Activated CD8-positive, alpha-beta T cell treated with anti-CD3 and anti-CD28 coated beads for 36 hours (primary cell): ENCODE data around the gene KRT25. TPM values are rescaled to one million over a fixed set of nuclear protein-coding genes. Genes with fewer than 3 reads are reported as not detected.

ENCODE experiments used
- ATAC-seq: fragments of 200-7000 bp; cut with Tn5 transposase; one replicate; pipeline ENCODE4 v1.10.0; 2021; ENCODE audit warnings: mild to moderate bottlenecking, moderate library complexity
- CTCF ChIA-PET: fragments of 350-600 bp; sonication (Branson Sonifier 250); formaldehyde crosslinking; loops from one replicate; lab custom pipeline; 2021; ENCODE audit warnings: antibody characterized with exemption; lab: Charles Lee
- POLR2A ChIA-PET: fragments of 350-600 bp; sonication (Branson Sonifier 250); formaldehyde crosslinking; loops from one replicate; lab custom pipeline; 2021; ENCODE audit warnings: antibody characterized with exemption; lab: Charles Lee
- DNase-seq: peaks from one replicate; pipeline ENCODE4 v3.0.0-alpha.2; 2020
- H3K27ac Mint-ChIP-seq: one replicate; pipeline ENCODE4 v1.8.0; 2021; ENCODE audit warnings: mild to moderate bottlenecking, mixed read lengths
- H3K27me3 Mint-ChIP-seq: one replicate; pipeline ENCODE4 v1.8.0; 2021; ENCODE audit warnings: mixed read lengths
- H3K36me3 Mint-ChIP-seq: one replicate; pipeline ENCODE4 v1.8.0; 2021; ENCODE audit warnings: low read depth, mixed read lengths
- H3K4me1 Mint-ChIP-seq: one replicate; pipeline ENCODE4 v1.8.0; 2021; ENCODE audit warnings: low read depth, mixed read lengths
- H3K4me3 Mint-ChIP-seq: one replicate; pipeline ENCODE4 v1.8.0; 2021; ENCODE audit warnings: mild to moderate bottlenecking, moderate library complexity, mixed read lengths
- H3K9me3 Mint-ChIP-seq: one replicate; pipeline ENCODE4 v1.8.0; 2021; ENCODE audit warnings: mixed read lengths
- CTCF ChIP-seq: fragments of 200-600 bp; IDR thresholded peaks from one replicate; pipeline ENCODE4 v1.8.0; 2022; ENCODE audit warnings: antibody characterized with exemption, mild to moderate bottlenecking
- intact Hi-C: fragments of 100-400 bp; cut with micrococcal nuclease; formaldehyde crosslinking; loops from one replicate; pipeline ENCODE4 v1.10.0; 2022
- total RNA-seq, 2 experiments: library from RNA; stranded (reverse); gene quantifications; one replicate each; pipeline ENCODE4 v1.2.3, GENCODE V29; 2021

Gene KRT25
- total RNA-seq, 2 experiments from 2014 or later, result not detected

GRCh38 chr17:40796846-40797245 is 41.7 kb upstream of the KRT25 start:
- Mint-ChIP-seq H3K27me3 (peaks cover 21% of the 10 kb centered on the region), H3K36me3 (no peaks in the 10 kb centered on the region), H3K27ac (no peak overlapping the region), H3K9me3 (no peaks in the 10 kb centered on the region), H3K4me1 (no peaks in the 10 kb centered on the region), H3K4me3 (no peak overlapping the region)
- DNase-seq, result no peak
- ChIA-PET POLR2A (no interaction called here), CTCF (interaction anchor here (1.4 kb wide), 1 partner anchor 852 kb away, joined by 3 read pairs; no protein-coding TSS in a partner anchor)
- TF ChIP-seq CTCF, result no peak
- ATAC-seq, result no peak
- intact Hi-C loops, result no loop called here

- no peaks in the 10 kb centered on the region for H3K36me3 Mint-ChIP-seq
- no peak for TF ChIP-seq CTCF
- H3K27ac Mint-ChIP-seq, result no peak overlapping the region
- intact Hi-C loops, result no loop called here
- POLR2A ChIA-PET, result no interaction called here
- H3K9me3 Mint-ChIP-seq, result no peaks in the 10 kb centered on the region
- H3K27me3 Mint-ChIP-seq, result peaks cover 21% of the 10 kb centered on the region
- DNase-seq, result no peak
- no peak for ATAC-seq
- CTCF ChIA-PET, result interaction anchor here (1.0 kb wide), 1 partner anchor 9 kb away, joined by 3 read pairs; no protein-coding TSS in a partner anchor
- H3K4me3 Mint-ChIP-seq, result no peak overlapping the region
- H3K4me1 Mint-ChIP-seq, result no peaks in the 10 kb centered on the region
Measured at GRCh38 chr17:40795019-40795667, 40.0 kb upstream of the KRT25 start.

GRCh38 chr17:40794466-40794865 is 39.3 kb upstream of the KRT25 start:
- DNase-seq, result no peak
- CTCF ChIA-PET, result no interaction called here
- H3K36me3 Mint-ChIP-seq, result no peaks in the 10 kb centered on the region
- no peaks in the 10 kb centered on the region for H3K9me3 Mint-ChIP-seq
- no peak overlapping the region for H3K27ac Mint-ChIP-seq
- no peak overlapping the region for H3K4me3 Mint-ChIP-seq
- H3K4me1 Mint-ChIP-seq, result no peaks in the 10 kb centered on the region
- ATAC-seq, result no peak
- TF ChIP-seq CTCF, result no peak
- POLR2A ChIA-PET, result no interaction called here
- intact Hi-C loops, result no loop called here
- peaks cover 20% of the 10 kb centered on the region for H3K27me3 Mint-ChIP-seq

GRCh38 chr17:40793832-40794231 is 38.7 kb upstream of the KRT25 start:
- CTCF ChIA-PET, result interaction anchor here (1.0 kb wide), 1 partner anchor 868 kb away, joined by 3 read pairs; no protein-coding TSS in a partner anchor
- intact Hi-C loops, result no loop called here

More at GRCh38 chr17:40793832-40794231, 38.7 kb upstream of the KRT25 start:
- no peak overlapping the region for H3K27ac Mint-ChIP-seq
- no peak for DNase-seq
- no peaks in the 10 kb centered on the region for H3K36me3 Mint-ChIP-seq
- no peaks in the 10 kb centered on the region for H3K4me1 Mint-ChIP-seq
- POLR2A ChIA-PET, result no interaction called here
- H3K9me3 Mint-ChIP-seq, result no peaks in the 10 kb centered on the region
- TF ChIP-seq CTCF, result no peak
- peaks cover 15% of the 10 kb centered on the region for H3K27me3 Mint-ChIP-seq
- H3K4me3 Mint-ChIP-seq, result no peak overlapping the region
- ATAC-seq, result no peak
